Measurements from ENCODE around the gene FOXD2. TPM values are rescaled to one million over a fixed set of nuclear protein-coding genes. Genes with fewer than 3 reads are reported as not detected.

FOXD2 gene
- total and polyA plus RNA-seq, 2 of the 4 experiments (the other 2 are of a cell fraction), result under 0.01 to 0.03 TPM

GRCh38 chr1:47437447-47438164, at the start of gene FOXD2 (continued):
- TF ChIP-seq ELK1 (IDR thresholded peaks at IDR 0.05; ENCODE audit: borderline replicate concordance, low read depth, low read length), result no peak
- no peak for TF ChIP-seq MAFK (IDR thresholded peaks at IDR 0.05; ENCODE audit: low read depth, low read length)
- peak; percentile 37 for TF ChIP-seq POLR2A (IDR thresholded peaks at IDR 0.05; ENCODE audit: low read depth, low read length)
- TF ChIP-seq RCOR1 (IDR thresholded peaks at IDR 0.05; ENCODE audit: insufficient replicate concordance, low read length), result no peak

- H3K27me3 ChIP-seq (ENCODE audit: control insufficient read depth, insufficient read depth, low read length), result no peaks in the 10 kb centered on the region; the same call in 1 of the 2 replicates
- ChIA-PET CTCF (interaction anchor here (0.6 to 2.4 kb wide), 21 partner anchors 11 to 337 kb away, joined by 3 to 13 read pairs (median 5); partner anchors contain the start of gene FOXD2), POLR2A (ENCODE audit: unreplicated experiment) (no interaction called here)
- H3K23ac ChIP-seq (ENCODE audit: low read depth, low read length), result no peak overlapping the region
- DNase-seq (peak; percentile 67), ATAC-seq (ENCODE audit: low read depth) (peak; percentile 91)
- H3K9me1 ChIP-seq (ENCODE audit: insufficient read depth, low read length), result no peaks in the 10 kb centered on the region
- no peak overlapping the region for H3K18ac ChIP-seq (ENCODE audit: low read depth, low read length)
- no peak overlapping the region for H2BK15ac ChIP-seq (ENCODE audit: low read depth, low read length)
- no TSS peak for BruUV-seq (replicated peaks)
- H2AFZ ChIP-seq (replicated peaks; ENCODE audit: low read length, poor library complexity), result peak overlapping the region; percentile 60
- H4K8ac ChIP-seq (ENCODE audit: low read depth in 2 of 2, low read length in 2 of 2), result no peak overlapping the region
- H3K14ac ChIP-seq (replicated peaks; ENCODE audit: low read depth, low read length), result no peak overlapping the region
- no peak overlapping the region for H3K56ac ChIP-seq (ENCODE audit: extremely low read depth, insufficient read depth, low read length)
- no peaks in the 10 kb centered on the region for H3K9me3 ChIP-seq (ENCODE audit: control insufficient read depth, insufficient read depth, low read length)
- H2AK5ac ChIP-seq (ENCODE audit: low read depth, low read length), result no peak overlapping the region
- H3K4me3 ChIP-seq (ENCODE audit: insufficient read depth, low read depth, low read length), result no peak overlapping the region
- no peak overlapping the region for H2BK120ac ChIP-seq (ENCODE audit: low read depth, low read length)
- in situ Hi-C loops (cut with MboI; ENCODE audit: low sequenced_read_pairs), result loop anchor here (5.0 kb wide), 1 partner anchor 33 kb away; no protein-coding TSS in a partner anchor
- no peak overlapping the region for H2BK20ac ChIP-seq (ENCODE audit: low read depth, low read length)
- H3K79me1 ChIP-seq (ENCODE audit: low read depth in 1 of 2, low read length in 2 of 2), result no peaks in the 10 kb centered on the region
- H3K4me1 ChIP-seq (ENCODE audit: control insufficient read depth, insufficient read depth, low read length), result peaks cover 2% of the 10 kb centered on the region; the same call in 1 of the 2 replicates
- WGBS, 2 experiments (ENCODE audit: extremely low coverage in 2 of 2, insufficient read length in 1 of 2), result 82% methylated on average over 1 of the region's 3 CpGs; no CpG with 5 or more reads in 1 of the 2 experiments
- H3K36me3 ChIP-seq (ENCODE audit: control insufficient read depth, insufficient read depth, low read length), result no peaks in the 10 kb centered on the region
- H4K5ac ChIP-seq (ENCODE audit: low read depth, low read length), result no peak overlapping the region
- peak overlapping the region; percentile 56 for H2AK9ac ChIP-seq (replicated peaks; ENCODE audit: low read depth, low read length, poor library complexity)
- H4K91ac ChIP-seq (ENCODE audit: insufficient read depth, low read depth, low read length), result no peak overlapping the region
- H4K20me1 ChIP-seq (ENCODE audit: insufficient read depth, low read length), result peaks cover 8% of the 10 kb centered on the region; the same call in 1 of the 2 replicates
- no peak overlapping the region for H3K4ac ChIP-seq (ENCODE audit: low read depth, low read length)
- intact Hi-C loops (cut with micrococcal nuclease), result loop anchor here (1.0 to 2.0 kb wide), 5 partner anchors 35 to 337 kb away; no protein-coding TSS in a partner anchor
- no peak overlapping the region for H3K9ac ChIP-seq (ENCODE audit: low read depth, low read length)
- H3K27ac ChIP-seq (ENCODE audit: insufficient read depth, low read length), result no peak overlapping the region
- 0 out of 2 replicates have a peak, but pooled peaks have one; percentile 4 for TF ChIP-seq BHLHE40 (IDR thresholded peaks at IDR 0.05; ENCODE audit: low read depth, low read length)
- TF ChIP-seq CTCF (conservative IDR thresholded peaks at IDR 0.05; ENCODE audit: low read depth, low read length), result peak; percentile 90
- TF ChIP-seq USF2 (IDR thresholded peaks at IDR 0.05; ENCODE audit: low read depth, low read length), result no peak
- no peak for TF ChIP-seq MAZ (IDR thresholded peaks at IDR 0.05; ENCODE audit: borderline replicate concordance, low read depth, low read length)
- peak; percentile 87 for TF ChIP-seq SMC3 (IDR thresholded peaks at IDR 0.05; ENCODE audit: low read depth, low read length)
- peak; percentile 96 for TF ChIP-seq RAD21 (IDR thresholded peaks at IDR 0.05; ENCODE audit: low read length)
- dilution Hi-C loops (cut with HindIII; ENCODE audit: low sequenced_read_pairs, unreplicated experiment), result no loop called here
- H2BK5ac ChIP-seq (ENCODE audit: low read depth, low read length, poor library complexity, severe bottlenecking), result no peak overlapping the region
- no peak overlapping the region for H3K4me2 ChIP-seq (ENCODE audit: low read depth, low read length)
Observed at GRCh38 chr1:47388891-47389238, 49.0 kb upstream of the FOXD2 start.

Measured in IMR-90 (cell line).